ENCODE data around the gene CNTN2.

GRCh38 chr1:205038132-205038786 lies 4.8 kb upstream of the CNTN2 start:
- TF ChIP-seq CTCF (IDR thresholded peaks at IDR 0.05 in 8 of 11, conservative IDR thresholded peaks at IDR 0.05 in 3 of 11) (no peak), POLR2A (IDR thresholded peaks at IDR 0.05) (no peak), POLR2AphosphoS5 (IDR thresholded peaks at IDR 0.05) (no peak)

Measured in spleen (tissue), 7 donors.